Measurements from ENCODE around the gene ADAM10. TPM values are rescaled to one million over a fixed set of nuclear protein-coding genes. Genes with fewer than 3 reads are reported as not detected.

The ADAM10 gene
- total RNA-seq, 1 donor from 2014 or later = 243 TPM

DNA sequence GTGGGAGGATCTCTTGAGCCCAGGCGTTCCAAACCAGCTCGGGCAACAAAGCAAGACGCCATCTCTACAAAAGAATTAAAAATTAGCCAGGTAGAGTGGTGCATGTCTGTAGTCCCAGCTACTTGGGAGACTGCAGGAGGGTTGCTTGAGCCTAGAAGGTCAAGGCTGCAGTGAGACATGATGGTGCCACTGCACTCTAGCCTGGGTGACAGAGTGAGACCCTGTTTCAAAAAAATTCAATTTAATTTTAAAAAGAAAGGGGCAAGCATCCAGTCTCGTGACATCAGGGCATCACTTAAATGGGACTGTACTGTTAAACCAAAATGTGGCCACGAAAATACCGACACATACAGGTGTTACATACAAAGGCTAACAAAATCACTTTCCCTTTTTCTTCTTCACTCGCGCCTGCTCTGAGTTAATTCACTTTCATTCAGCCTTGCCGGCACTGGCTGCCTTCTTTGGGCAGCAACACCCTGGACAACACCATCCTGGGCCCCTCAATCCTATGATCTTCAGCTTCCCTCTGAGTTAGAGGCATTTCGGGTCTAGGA lies 196.1 kb downstream of the ADAM10 start:
- H3K27ac ChIP-seq (ENCODE audit: low read depth, low read length) = no peak overlapping the region
- H3K4me3 Mint-ChIP-seq (ENCODE audit: unreplicated experiment) = no peak overlapping the region
- no peak overlapping the region for H3K4me2 ChIP-seq (ENCODE audit: low read length)
- H3K9ac ChIP-seq (ENCODE audit: low read length) = no peak overlapping the region
- no peak for TF ChIP-seq EZH2 (IDR thresholded peaks at IDR 0.05; ENCODE audit: insufficient read depth, low read length)
- TF ChIP-seq, protein P1, sequence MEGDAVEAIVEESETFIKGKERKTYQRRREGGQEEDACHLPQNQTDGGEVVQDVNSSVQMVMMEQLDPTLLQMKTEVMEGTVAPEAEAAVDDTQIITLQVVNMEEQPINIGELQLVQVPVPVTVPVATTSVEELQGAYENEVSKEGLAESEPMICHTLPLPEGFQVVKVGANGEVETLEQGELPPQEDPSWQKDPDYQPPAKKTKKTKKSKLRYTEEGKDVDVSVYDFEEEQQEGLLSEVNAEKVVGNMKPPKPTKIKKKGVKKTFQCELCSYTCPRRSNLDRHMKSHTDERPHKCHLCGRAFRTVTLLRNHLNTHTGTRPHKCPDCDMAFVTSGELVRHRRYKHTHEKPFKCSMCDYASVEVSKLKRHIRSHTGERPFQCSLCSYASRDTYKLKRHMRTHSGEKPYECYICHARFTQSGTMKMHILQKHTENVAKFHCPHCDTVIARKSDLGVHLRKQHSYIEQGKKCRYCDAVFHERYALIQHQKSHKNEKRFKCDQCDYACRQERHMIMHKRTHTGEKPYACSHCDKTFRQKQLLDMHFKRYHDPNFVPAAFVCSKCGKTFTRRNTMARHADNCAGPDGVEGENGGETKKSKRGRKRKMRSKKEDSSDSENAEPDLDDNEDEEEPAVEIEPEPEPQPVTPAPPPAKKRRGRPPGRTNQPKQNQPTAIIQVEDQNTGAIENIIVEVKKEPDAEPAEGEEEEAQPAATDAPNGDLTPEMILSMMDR (IDR thresholded peaks at IDR 0.05; ENCODE audit: insufficient read depth, low read depth, low read length) = no peak
- H3K27me3 ChIP-seq (ENCODE audit: insufficient read depth, low read length) = peaks cover 10% of the 10 kb centered on the region
- peak overlapping the region; percentile 3 for H3K27ac Mint-ChIP-seq (ENCODE audit: unreplicated experiment)
- no peaks in the 10 kb centered on the region for H3K79me2 ChIP-seq (ENCODE audit: insufficient read depth, low read length)
- DNase-seq (ENCODE audit: low read depth) = no peak
- H3K9me3 Mint-ChIP-seq (ENCODE audit: unreplicated experiment) = no peaks in the 10 kb centered on the region
- H4K20me1 ChIP-seq (ENCODE audit: insufficient read depth, low read length) = no peaks in the 10 kb centered on the region
- no peaks in the 10 kb centered on the region for H3K36me3 Mint-ChIP-seq (ENCODE audit: low read depth, unreplicated experiment)
- no peak for FAIRE-seq
- H3K36me3 ChIP-seq (ENCODE audit: insufficient read depth, low read length) = no peaks in the 10 kb centered on the region
- H3K4me1 ChIP-seq (ENCODE audit: insufficient read depth, low read length) = peaks cover 18% of the 10 kb centered on the region
- H3K9me3 ChIP-seq (ENCODE audit: insufficient read depth, low read depth, low read length) = peaks cover under 1% of the 10 kb centered on the region
- H3K27me3 Mint-ChIP-seq (ENCODE audit: low read depth, unreplicated experiment) = peaks cover 16% of the 10 kb centered on the region
- no peak overlapping the region for H3K4me3 ChIP-seq (ENCODE audit: insufficient read depth, low read depth, low read length)
- peaks cover 36% of the 10 kb centered on the region for H3K4me1 Mint-ChIP-seq (ENCODE audit: low read depth, unreplicated experiment)
- no peak overlapping the region for H2AFZ ChIP-seq (ENCODE audit: low read depth, low read length)

DNA sequence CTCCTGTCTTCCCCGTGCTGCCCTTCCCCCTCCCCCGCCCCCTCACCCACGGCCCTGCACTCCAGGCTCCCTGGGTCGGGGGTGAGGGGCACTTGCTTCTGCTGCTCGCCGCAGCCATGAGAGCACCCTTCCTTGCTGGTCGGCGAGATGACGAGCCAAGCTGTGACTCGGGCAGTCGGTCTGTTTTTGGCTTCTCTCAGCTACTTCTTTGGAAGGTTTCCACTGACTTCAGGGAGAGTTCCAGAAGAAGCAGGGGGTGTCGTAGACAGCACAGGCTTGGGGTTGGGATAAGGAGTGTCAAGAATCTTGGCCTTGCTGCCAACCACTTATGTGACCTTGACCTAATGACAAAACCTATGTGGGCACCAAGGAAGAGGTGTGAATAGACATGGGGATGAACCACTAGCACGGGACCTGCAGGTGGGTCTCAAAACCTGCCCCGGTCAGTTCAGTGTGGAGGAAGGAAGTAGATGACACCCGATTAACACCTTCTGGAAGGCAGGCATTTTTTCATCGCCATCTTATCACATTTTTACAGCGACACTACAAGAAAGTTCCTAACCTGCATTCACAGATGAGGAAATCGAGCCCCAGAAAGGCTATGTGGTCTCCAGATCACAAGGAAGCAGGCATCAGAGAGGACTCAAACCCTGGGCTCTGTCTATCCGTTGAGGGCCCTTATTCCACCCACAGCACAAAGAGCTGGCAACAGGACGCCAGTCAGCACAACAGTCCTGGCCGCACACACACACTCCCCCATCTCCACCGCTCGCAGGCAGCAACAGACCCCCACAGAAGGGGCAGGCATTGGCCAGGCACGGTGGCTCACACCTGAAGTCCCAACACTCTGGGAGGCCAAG lies 196.8 kb downstream of the ADAM10 start:
- peak; percentile 42 for DNase-seq (ENCODE audit: low read depth)
- Histone ChIP-seq H3K36me3 (ENCODE audit: insufficient read depth, low read length) (no peaks in the 10 kb centered on the region), H3K27me3 (ENCODE audit: insufficient read depth, low read length) (peaks cover 10% of the 10 kb centered on the region), H3K9me3 (ENCODE audit: insufficient read depth, low read depth, low read length) (no peaks in the 10 kb centered on the region), H4K20me1 (ENCODE audit: insufficient read depth, low read length) (no peaks in the 10 kb centered on the region), H2AFZ (ENCODE audit: low read depth, low read length) (no peak overlapping the region), H3K79me2 (ENCODE audit: insufficient read depth, low read length) (no peaks in the 10 kb centered on the region), H3K9ac (ENCODE audit: low read length) (peak overlapping the region; percentile 74), H3K4me1 (ENCODE audit: insufficient read depth, low read length) (peaks cover 24% of the 10 kb centered on the region), H3K4me2 (ENCODE audit: low read length) (peak overlapping the region; percentile 83), H3K4me3 (ENCODE audit: insufficient read depth, low read depth, low read length) (no peak overlapping the region), H3K27ac (ENCODE audit: low read depth, low read length) (no peak overlapping the region)
- Mint-ChIP-seq H3K9me3 (ENCODE audit: unreplicated experiment) (no peaks in the 10 kb centered on the region), H3K36me3 (ENCODE audit: low read depth, unreplicated experiment) (no peaks in the 10 kb centered on the region), H3K27ac (ENCODE audit: unreplicated experiment) (peak overlapping the region; percentile 66), H3K4me3 (ENCODE audit: unreplicated experiment) (no peak overlapping the region), H3K27me3 (ENCODE audit: low read depth, unreplicated experiment) (peaks cover 16% of the 10 kb centered on the region), H3K4me1 (ENCODE audit: low read depth, unreplicated experiment) (peaks cover 40% of the 10 kb centered on the region)
- no peak for FAIRE-seq
- TF ChIP-seq, protein P1 (IDR thresholded peaks at IDR 0.05; ENCODE audit: insufficient read depth, low read depth, low read length) = no peak
- TF ChIP-seq EZH2 (IDR thresholded peaks at IDR 0.05; ENCODE audit: insufficient read depth, low read length) = no peak
